Stimulated activated naive CD8-positive, alpha-beta T cell treated with anti-CD3 and anti-CD28 coated beads, Interleukin-15, amount 100 ng/mL, for 72 hours (primary cell): ENCODE results near the gene PTPN14.
"Not testable (repeated sequence)": the region's sequence is repeated elsewhere in the genome, so short reads cannot be mapped to it uniquely, and the experiment has no call there.

Source experiments
- ATAC-seq: fragments of 150-1000 bp; cut with Tn5 transposase; 2 replicates; pipeline ENCODE4 v1.10.0; 2021; ENCODE audit warnings: mild to moderate bottlenecking, moderate library complexity
- DNase-seq, 2 donors: peaks; one replicate each; pipeline ENCODE4 v3.0.0; 2021 to 2022
- H3K27ac Mint-ChIP-seq, 2 donors: one replicate each; pipeline ENCODE4 v1.8.0; 2022; ENCODE audit warnings: mild to moderate bottlenecking in 2 of 2, mixed read lengths in 2 of 2, moderate library complexity in 2 of 2
- H3K27me3 Mint-ChIP-seq: one replicate; pipeline ENCODE4 v1.8.0; 2022; ENCODE audit warnings: mixed read lengths
- H3K4me1 Mint-ChIP-seq: one replicate; pipeline ENCODE4 v1.8.0; 2022; ENCODE audit warnings: mild to moderate bottlenecking, mixed read lengths
- H3K4me3 Mint-ChIP-seq, 2 donors: one replicate each; pipeline ENCODE4 v1.8.0; 2022; ENCODE audit warnings: mild to moderate bottlenecking in 2 of 2, mixed read lengths in 2 of 2, moderate library complexity in 1 of 2
- H3K9me3 Mint-ChIP-seq, 2 donors: one replicate each; pipeline ENCODE4 v1.8.0; 2022; ENCODE audit warnings: mixed read lengths in 2 of 2

The PTPN14 gene

DNA sequence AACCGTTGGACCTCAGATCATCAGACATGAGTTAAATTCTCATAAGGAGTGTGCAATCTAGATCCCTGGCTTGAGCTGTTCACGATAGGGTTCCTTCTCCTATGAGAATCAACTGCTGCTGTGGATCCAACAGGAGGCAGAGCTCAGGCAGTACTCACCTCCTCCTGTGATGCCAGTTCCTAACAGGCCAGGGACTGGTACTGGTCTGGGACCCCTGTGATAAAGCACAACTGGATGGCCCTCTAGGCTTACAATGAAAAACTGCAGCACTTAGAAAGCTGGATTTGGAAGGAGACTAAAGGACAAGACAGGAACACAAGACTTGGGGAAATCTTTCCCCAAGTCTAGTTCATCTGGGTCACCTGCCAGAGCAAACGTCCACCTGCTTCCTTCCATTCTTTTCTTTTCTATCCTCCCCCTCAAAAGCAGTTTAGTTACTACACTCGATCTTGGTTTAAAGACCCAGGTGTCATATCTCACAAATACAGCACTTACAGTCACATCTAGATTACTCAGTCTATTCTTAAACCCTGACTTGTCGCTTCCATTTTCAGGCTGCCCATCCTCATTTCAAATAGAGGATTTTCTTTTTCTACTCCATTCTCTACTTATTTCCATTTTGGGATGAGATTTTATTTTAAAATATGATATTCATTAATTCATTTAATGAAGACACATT, 59.8 kb downstream of the PTPN14 start:
- Mint-ChIP-seq H3K4me1 (no peaks in the 10 kb centered on the region), H3K27ac (peak overlapping the region in 1 of 2 donors; percentile 78), H3K27me3 (peaks cover 14% of the 10 kb centered on the region), H3K9me3 (no peaks in the 10 kb centered on the region), H3K4me3 (no peak overlapping the region)
- no peak for ATAC-seq
- DNase-seq: no peak

- ATAC-seq (no peak), DNase-seq (no peak)
- Mint-ChIP-seq H3K9me3 (no peaks in the 10 kb centered on the region), H3K4me3 (no peak overlapping the region), H3K27me3 (peaks cover 14% of the 10 kb centered on the region), H3K27ac (no peak overlapping the region), H3K4me1 (no peaks in the 10 kb centered on the region)
These were observed 66.3 kb downstream of the PTPN14 start for GRCh38 chr1:214485151-214485550.

DNA sequence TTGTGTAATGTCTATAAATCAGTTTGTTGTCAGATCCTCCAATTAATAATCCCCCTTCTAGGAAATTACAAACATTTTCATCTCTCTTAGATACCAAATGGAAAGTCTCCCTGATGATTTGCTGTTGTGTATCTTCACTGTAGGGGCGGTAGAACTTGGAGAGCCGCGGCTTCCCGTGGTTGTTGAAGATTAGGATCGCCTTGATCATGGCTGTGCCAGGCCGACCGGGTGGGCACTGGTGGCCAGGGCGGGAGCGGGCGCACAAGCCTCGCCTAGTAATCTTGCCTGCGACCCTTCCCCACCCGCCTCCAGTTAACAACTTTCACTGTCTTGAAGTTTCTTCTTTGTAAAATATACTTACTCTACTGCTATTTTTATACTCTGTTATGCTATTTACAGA, 68.2 kb downstream of the PTPN14 start:
- DNase-seq, H3K27ac Mint-ChIP-seq, H3K4me1 Mint-ChIP-seq, ATAC-seq, H3K4me3 Mint-ChIP-seq, H3K9me3 Mint-ChIP-seq: not testable (repeated sequence)
- peaks cover 13% of the 10 kb centered on the region for H3K27me3 Mint-ChIP-seq

DNA sequence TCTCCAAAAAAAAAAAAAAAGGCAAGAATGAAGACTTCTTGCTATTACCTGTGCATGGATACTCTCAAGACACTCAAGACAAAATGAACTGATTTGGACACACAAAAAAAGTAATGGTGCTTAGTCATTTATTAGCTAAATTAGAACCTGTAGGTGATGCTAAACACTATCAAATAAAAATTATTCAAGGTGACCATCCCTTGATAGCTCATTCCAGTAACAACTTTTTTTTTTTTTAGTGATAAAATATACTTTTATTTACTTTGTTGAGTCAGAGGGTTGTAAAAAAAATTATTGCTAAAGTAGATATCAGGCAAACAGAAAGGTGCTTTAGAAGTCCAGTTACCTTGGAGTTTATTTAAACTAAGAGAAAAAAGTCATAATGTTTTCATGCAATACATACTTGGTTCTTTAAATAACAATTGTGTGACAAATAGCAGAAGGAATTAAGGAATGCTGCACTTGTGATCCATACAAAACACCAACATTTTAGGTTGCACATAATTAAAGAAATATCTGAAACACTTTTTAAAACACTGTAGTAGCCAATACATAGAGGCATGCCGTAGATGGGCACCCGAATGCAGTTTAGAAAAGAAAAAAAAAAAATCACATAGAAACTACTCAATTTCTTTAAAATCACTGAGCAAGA, 69.3 kb downstream of the PTPN14 start:
- not testable (repeated sequence) for H3K4me1 Mint-ChIP-seq, ATAC-seq

DNA sequence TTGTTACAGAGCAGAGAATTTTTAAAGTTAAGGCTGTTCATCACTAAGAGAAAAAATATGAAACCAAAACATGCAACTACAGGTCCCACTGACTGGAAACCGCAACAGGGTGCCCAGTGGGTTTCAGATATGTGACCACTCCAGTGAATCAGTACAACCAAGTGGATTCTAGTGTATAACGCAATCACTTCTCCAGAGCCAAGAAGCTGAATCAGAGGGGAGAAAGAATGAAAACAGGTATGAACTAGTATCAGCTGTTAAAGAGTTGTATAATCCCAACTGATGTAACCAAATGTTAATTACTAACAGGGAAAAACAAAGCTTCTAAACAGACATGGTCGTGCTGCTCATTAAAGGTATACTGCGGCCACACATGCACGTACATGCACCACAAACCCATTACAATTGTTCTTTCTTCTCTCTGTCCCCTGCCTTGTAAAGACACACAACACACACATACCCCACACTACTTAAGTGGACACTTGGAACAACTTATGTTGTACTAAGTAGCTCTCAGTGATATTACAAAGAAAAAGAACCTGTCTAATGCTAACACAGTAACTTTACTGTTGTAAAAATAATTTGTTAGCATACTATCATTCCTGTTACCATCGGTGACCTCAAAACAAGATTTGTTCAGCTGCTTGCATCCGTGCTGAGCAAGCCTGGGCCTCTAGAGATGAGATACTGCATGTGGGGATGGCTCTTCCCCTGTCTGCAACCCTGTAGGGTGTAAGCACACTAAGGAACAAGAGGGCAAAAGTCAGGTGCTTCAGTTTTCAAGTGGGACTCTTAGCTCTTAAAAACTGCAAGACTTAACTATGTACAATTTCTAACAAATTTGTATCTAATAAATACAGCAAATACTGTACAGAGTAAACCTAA, 74.2 kb downstream of the PTPN14 start:
- Mint-ChIP-seq H3K4me1 (no peaks in the 10 kb centered on the region), H3K9me3 (peaks cover 0 to 3% of the 10 kb centered on the region in 2 donors), H3K27ac (no peak overlapping the region), H3K27me3 (peaks cover 31% of the 10 kb centered on the region), H3K4me3 (no peak overlapping the region)
- DNase-seq (no peak), ATAC-seq (no peak)

More for the DNA sequence above, 69.3 kb downstream of the PTPN14 start:
- H3K27ac Mint-ChIP-seq, H3K9me3 Mint-ChIP-seq, DNase-seq, H3K4me3 Mint-ChIP-seq: not testable (repeated sequence)
- H3K27me3 Mint-ChIP-seq: peaks cover 13% of the 10 kb centered on the region

GRCh38 chr1:214476229-214476985, 75.0 kb downstream of the PTPN14 start:
- H3K27me3 Mint-ChIP-seq: peaks cover 37% of the 10 kb centered on the region
- H3K4me1 Mint-ChIP-seq: no peaks in the 10 kb centered on the region
- H3K9me3 Mint-ChIP-seq: peaks cover 0 to 7% of the 10 kb centered on the region in 2 donors
- DNase-seq: no peak
- H3K27ac Mint-ChIP-seq: no peak overlapping the region
- no peak for ATAC-seq
- H3K4me3 Mint-ChIP-seq: no peak overlapping the region

GRCh38 chr1:214475746-214476145, 75.7 kb downstream of the PTPN14 start:
- DNase-seq: no peak
- Mint-ChIP-seq H3K27ac (no peak overlapping the region), H3K4me3 (no peak overlapping the region), H3K4me1 (no peaks in the 10 kb centered on the region), H3K27me3 (peaks cover 37% of the 10 kb centered on the region), H3K9me3 (peaks cover 0 to 7% of the 10 kb centered on the region in 2 donors)
- ATAC-seq: no peak

- H3K27ac Mint-ChIP-seq: no peak overlapping the region
- H3K4me3 Mint-ChIP-seq: no peak overlapping the region
- DNase-seq (no peak), ATAC-seq (no peak)
- peaks cover 37% of the 10 kb centered on the region for H3K27me3 Mint-ChIP-seq
- H3K4me1 Mint-ChIP-seq: no peaks in the 10 kb centered on the region
- peaks cover 0 to 7% of the 10 kb centered on the region in 2 donors for H3K9me3 Mint-ChIP-seq
These were observed 76.1 kb downstream of the PTPN14 start for GRCh38 chr1:214475331-214475730.

- Mint-ChIP-seq H3K9me3 (peaks cover 0 to 7% of the 10 kb centered on the region in 2 donors), H3K27me3 (peaks cover 37% of the 10 kb centered on the region), H3K4me1 (no peaks in the 10 kb centered on the region), H3K27ac (no peak overlapping the region), H3K4me3 (no peak overlapping the region)
- ATAC-seq (no peak), DNase-seq (no peak)
These were observed 76.9 kb downstream of the PTPN14 start for GRCh38 chr1:214474467-214474866.

- Mint-ChIP-seq H3K27me3 (peaks cover 43% of the 10 kb centered on the region), H3K4me1 (no peaks in the 10 kb centered on the region), H3K4me3 (no peak overlapping the region), H3K9me3 (peaks cover 0 to 7% of the 10 kb centered on the region in 2 donors), H3K27ac (no peak overlapping the region)
- ATAC-seq (no peak), DNase-seq (no peak)
These were observed 77.5 kb downstream of the PTPN14 start for GRCh38 chr1:214473862-214474261.

GRCh38 chr1:214473387-214473786, 78.0 kb downstream of the PTPN14 start:
- ATAC-seq: no peak
- Mint-ChIP-seq H3K4me3 (no peak overlapping the region), H3K27ac (no peak overlapping the region), H3K9me3 (peaks cover 0 to 7% of the 10 kb centered on the region in 2 donors), H3K4me1 (no peaks in the 10 kb centered on the region), H3K27me3 (peaks cover 47% of the 10 kb centered on the region)
- DNase-seq: no peak

DNA sequence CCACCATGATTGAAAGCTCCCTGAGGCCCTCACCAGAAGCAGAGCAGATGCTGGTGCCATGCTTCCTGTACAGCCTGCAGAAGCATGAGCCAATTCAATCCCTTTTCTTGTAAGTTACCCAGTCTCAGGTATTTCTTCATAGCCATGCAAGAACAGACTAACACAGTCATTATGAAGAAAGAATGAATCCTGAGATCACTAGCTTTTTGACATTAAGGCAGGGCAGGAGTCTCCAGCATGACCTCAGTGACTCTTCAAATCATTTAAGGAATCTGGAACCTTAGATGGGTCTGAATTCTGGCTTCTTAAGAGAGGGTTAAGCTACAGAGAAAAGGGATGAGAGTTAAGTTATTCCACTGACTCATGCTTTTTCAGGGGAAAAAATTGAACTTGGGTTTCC, 79.0 kb downstream of the PTPN14 start:
- Mint-ChIP-seq H3K9me3 (peaks cover 0 to 7% of the 10 kb centered on the region in 2 donors), H3K27me3 (peaks cover 55% of the 10 kb centered on the region), H3K4me3 (no peak overlapping the region), H3K27ac (no peak overlapping the region), H3K4me1 (no peaks in the 10 kb centered on the region)
- no peak for ATAC-seq
- no peak for DNase-seq

DNA sequence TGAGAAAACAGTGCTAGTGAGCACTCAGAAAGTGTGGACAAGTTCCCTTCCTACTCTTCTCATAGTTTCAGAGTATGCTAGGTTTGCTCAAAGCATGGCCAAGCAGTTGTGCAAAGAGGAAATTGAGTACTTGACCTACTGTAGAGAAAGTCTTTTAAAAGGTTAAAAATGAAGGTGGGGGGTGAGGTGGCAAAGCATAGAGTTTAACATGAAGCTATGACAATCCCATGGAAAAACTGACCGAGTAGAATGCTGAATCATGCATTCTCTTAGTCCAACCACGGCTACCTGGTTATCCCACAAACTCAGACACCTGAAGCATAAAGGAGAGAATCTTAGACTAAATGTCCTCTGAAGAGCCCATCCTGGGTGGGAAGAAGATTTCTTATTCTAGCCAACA, 79.9 kb downstream of the PTPN14 start:
- ATAC-seq (no peak), DNase-seq (no peak)
- Mint-ChIP-seq H3K27ac (no peak overlapping the region), H3K4me1 (no peaks in the 10 kb centered on the region), H3K27me3 (peaks cover 52% of the 10 kb centered on the region), H3K4me3 (no peak overlapping the region), H3K9me3 (peaks cover 0 to 7% of the 10 kb centered on the region in 2 donors)

DNA sequence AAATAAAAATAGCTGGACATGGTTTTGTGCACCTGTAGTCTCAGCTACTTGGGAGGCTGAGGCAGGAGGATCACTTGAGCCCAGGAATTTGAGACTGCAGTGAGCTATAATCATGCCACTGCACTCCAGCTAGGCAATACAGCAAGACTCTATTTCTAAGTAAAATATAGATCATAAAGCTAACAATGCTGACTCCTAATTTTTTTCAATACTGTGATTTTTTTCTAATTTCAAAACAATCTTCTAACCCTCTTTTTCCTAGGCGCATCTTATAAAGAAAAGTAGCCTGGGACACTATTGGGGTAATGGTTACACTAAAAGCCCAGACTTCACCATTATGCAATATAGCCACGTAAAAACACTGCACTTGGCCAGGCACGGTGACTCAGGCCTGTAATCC, 81.3 kb downstream of the PTPN14 start:
- Mint-ChIP-seq H3K4me3 (no peak overlapping the region), H3K27ac (no peak overlapping the region), H3K4me1 (no peaks in the 10 kb centered on the region), H3K27me3 (peaks cover 40% of the 10 kb centered on the region), H3K9me3 (peaks cover 0 to 7% of the 10 kb centered on the region in 2 donors)
- ATAC-seq (no peak), DNase-seq (no peak)

DNA sequence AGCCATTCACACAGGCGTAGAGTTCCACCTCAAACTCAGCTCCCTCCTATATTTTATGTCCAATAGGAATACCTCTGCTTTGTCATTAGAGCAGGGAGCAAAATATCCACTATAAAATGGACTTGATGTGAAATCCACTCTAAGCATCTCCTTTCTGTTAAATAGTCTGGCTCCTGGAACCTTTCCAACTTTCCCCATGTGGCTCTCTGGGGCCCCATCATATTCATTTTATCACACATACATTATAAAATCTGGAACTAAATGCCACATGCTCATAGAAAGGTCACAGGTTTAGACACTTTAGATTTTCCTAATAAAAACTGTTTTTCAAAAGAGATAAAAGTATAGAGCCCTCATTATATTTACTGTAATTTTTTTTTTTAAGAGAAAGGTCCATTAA, 82.1 kb downstream of the PTPN14 start:
- H3K4me3 Mint-ChIP-seq: no peak overlapping the region

More for the DNA sequence above, 82.1 kb downstream of the PTPN14 start:
- H3K9me3 Mint-ChIP-seq: peaks cover 0 to 7% of the 10 kb centered on the region in 2 donors
- peaks cover 35% of the 10 kb centered on the region for H3K27me3 Mint-ChIP-seq
- no peaks in the 10 kb centered on the region for H3K4me1 Mint-ChIP-seq
- ATAC-seq (no peak), DNase-seq (no peak)
- H3K27ac Mint-ChIP-seq: no peak overlapping the region
